VCaP (cell line): ENCODE results near the gene KRTAP5-9.

ENCODE experiments used
- H3K27ac ChIP-seq: fragments of 450-650 bp; 2 replicates; pipeline ENCODE4 v1.5.1; 2017
- TF ChIP-seq, protein P1 (sequence below): fragments of 450-650 bp; conservative IDR thresholded peaks from 2 replicates; pipeline ENCODE4 v1.5.1; 2017; ENCODE audit warnings: mild to moderate bottlenecking, moderate library complexity

The KRTAP5-9 gene

DNA sequence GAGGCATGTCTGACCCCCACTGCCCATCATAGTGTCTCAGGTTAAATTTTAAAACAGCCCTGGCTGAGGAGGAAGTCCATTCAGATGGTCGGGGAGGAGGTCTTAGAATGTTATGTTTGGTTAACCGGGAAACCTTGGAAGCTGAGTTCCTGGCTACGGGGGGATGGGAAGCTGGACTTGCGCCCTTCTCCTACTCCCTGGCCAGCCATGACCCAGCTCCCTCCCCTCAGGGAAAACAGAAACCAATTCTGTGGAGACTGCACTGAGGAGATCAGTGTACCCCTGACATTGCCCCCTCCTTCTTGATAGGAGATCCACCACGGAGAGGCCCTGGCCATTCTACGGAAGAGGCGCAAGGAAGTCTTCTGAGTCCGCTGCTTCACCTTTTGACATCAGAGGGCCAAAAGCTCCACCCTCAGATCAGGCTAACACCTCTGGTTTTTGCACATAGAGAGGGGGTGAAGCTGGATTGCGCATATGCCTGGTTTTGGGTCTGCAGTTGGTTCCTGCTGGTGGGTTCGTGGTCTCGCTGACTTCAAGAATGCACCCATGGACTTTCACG is 2.7 kb upstream of the KRTAP5-9 start:
- TF ChIP-seq, protein P1, sequence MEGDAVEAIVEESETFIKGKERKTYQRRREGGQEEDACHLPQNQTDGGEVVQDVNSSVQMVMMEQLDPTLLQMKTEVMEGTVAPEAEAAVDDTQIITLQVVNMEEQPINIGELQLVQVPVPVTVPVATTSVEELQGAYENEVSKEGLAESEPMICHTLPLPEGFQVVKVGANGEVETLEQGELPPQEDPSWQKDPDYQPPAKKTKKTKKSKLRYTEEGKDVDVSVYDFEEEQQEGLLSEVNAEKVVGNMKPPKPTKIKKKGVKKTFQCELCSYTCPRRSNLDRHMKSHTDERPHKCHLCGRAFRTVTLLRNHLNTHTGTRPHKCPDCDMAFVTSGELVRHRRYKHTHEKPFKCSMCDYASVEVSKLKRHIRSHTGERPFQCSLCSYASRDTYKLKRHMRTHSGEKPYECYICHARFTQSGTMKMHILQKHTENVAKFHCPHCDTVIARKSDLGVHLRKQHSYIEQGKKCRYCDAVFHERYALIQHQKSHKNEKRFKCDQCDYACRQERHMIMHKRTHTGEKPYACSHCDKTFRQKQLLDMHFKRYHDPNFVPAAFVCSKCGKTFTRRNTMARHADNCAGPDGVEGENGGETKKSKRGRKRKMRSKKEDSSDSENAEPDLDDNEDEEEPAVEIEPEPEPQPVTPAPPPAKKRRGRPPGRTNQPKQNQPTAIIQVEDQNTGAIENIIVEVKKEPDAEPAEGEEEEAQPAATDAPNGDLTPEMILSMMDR = no peak

DNA sequence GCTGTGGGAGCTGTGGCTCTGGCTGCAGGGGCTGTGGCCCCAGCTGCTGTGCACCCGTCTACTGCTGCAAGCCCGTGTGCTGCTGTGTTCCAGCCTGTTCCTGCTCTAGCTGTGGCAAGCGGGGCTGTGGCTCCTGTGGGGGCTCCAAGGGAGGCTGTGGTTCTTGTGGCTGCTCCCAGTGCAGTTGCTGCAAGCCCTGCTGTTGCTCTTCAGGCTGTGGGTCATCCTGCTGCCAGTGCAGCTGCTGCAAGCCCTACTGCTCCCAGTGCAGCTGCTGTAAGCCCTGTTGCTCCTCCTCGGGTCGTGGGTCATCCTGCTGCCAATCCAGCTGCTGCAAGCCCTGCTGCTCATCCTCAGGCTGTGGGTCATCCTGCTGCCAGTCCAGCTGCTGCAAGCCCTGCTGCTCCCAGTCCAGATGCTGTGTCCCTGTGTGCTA is 514 bp downstream of the KRTAP5-9 start:
- H3K27ac ChIP-seq = no peak overlapping the region
- TF ChIP-seq, protein P1 = no peak

More for the DNA sequence above, 2.7 kb upstream of the KRTAP5-9 start:
- H3K27ac ChIP-seq = no peak overlapping the region

DNA sequence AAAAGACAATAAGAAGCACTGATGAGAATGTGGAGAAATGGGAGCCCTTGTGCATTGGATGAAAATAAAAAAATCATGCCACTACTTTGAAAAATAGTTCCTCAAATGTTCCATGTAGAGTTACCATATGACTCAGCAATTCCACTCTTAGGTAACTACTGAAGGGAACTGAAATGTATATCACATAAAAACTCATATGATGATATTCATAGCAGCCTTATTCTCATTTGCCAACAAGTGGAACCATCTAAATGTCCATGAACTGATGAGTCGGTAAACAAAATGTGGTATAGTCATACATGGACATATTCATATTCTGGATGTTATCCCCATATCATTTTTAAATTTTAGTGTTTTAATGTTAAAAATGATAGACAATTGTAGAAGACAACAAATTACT is 3.5 kb downstream of the KRTAP5-9 start:
- TF ChIP-seq, protein P1 = no peak
- H3K27ac ChIP-seq = no peak overlapping the region

DNA sequence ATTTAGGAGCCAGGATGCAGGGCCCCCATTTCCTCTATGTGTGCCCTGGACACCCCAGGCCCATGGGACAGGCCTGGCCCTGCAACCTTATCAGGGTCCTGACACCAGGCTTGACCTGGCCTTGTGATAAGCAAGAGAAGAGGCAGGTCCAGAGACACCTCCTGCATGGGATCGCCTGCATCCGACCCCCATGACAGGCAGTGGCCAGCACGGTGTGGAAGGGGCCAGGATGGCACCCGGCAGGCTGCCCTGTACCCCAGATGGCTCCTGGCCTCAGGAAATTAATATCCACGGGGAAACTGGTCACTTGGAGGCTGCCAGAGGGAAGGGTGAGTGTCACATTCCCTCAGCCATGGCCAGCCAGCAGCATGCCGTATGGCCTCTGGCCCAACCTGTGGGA is 6.8 kb downstream of the KRTAP5-9 start:
- TF ChIP-seq, protein P1 = no peak
- H3K27ac ChIP-seq = no peak overlapping the region

DNA sequence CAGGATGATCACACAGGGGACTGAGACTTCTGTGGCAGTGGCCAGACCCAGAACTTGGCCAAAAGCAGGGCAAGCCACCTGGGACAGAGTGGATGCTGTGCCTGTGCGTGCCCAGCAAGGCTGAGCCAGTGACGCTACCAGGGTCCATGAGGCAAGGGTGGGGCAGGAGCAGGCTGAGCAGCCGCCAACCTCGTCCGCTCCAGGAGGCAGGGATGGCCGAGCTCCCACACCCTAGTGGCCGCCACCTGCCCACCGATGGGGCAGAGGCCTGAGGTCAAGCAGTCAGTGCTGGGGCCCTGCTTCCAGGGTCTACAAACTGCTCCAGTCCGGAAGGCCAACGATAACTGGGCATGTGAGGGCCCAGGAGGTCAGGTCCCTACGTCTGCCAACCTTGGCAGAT is 7.3 kb downstream of the KRTAP5-9 start:
- TF ChIP-seq, protein P1 = no peak
- H3K27ac ChIP-seq = no peak overlapping the region

DNA sequence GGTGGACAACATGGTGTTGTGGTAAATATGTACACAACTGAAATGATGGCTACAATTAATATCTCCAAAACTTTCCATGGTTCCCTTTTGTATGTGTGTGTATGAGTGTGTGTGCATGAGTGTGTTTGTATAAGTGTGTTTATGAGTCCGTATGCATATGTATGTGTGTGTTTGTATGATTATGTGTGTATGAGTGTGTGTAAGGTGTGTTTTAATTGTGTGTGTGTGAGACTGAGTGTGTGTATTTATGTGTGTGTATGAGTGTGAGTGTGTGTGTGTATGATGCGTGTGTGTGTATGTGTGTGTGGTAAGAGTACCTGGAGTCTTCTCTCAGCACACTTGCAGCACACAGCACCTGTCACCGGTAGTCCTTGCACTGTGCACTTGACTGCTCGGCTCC is 7.8 kb downstream of the KRTAP5-9 start:
- TF ChIP-seq, protein P1 = no peak
- H3K27ac ChIP-seq = no peak overlapping the region

DNA sequence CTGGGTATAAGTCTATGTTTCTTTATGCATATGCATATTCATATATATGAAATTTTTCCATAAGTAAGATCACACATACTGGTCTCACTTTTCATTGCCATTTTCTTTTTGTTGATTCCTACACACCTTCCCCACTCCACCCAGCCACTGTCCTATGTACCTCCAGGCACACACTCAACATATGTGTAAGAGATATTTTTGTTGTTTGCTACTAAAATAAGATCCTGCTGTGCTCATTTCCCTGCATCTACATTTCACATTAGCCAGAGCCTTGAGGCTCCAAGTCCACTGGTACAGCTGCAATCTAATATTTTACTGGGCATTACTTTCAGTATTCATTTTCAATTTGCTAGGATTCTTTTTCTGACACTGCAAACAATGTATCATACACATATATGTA is 9.0 kb downstream of the KRTAP5-9 start:
- H3K27ac ChIP-seq = no peak overlapping the region
- TF ChIP-seq, protein P1 = no peak
